HUES64 (cell line): ENCODE results near the gene TPRN.

Experiments
- H3K27ac ChIP-seq: 2 replicates; pipeline ENCODE4 v1.7.0; 2013; ENCODE audit warnings: low read depth, low read length, inconsistent platforms
- H3K27me3 ChIP-seq: 2 replicates; pipeline ENCODE4 v1.6.1; 2013; ENCODE audit warnings: mild to moderate bottlenecking, low read length; ENCODE audit not compliant: insufficient read depth
- H3K36me3 ChIP-seq: 2 replicates; pipeline ENCODE4 v1.6.1; 2013; ENCODE audit warnings: mild to moderate bottlenecking, low read length; ENCODE audit not compliant: insufficient read depth
- H3K4me1 ChIP-seq: 2 replicates; pipeline ENCODE4 v1.6.1; 2013; ENCODE audit warnings: mild to moderate bottlenecking, low read length, moderate library complexity; ENCODE audit not compliant: insufficient read depth
- H3K4me3 ChIP-seq: 2 replicates; pipeline ENCODE4 v1.5.1; 2013; ENCODE audit warnings: mild to moderate bottlenecking, low read length, moderate library complexity
- H3K9ac ChIP-seq: 2 replicates; pipeline ENCODE4 v1.6.1; 2013; ENCODE audit warnings: mild to moderate bottlenecking, low read depth, low read length
- H3K9me3 ChIP-seq: 2 replicates; pipeline ENCODE4 v1.6.1; 2013; ENCODE audit warnings: low read depth, low read length; ENCODE audit not compliant: insufficient read depth
- WGBS: fragments of 150-250, 120-280 bp; methylation state at CpG from one replicate; pipeline ENCODE4 v1.1.7; 2013; ENCODE audit warnings: missing lambda C conversion rate; 5-methylcytosine and 5-hydroxymethylcytosine counted together

Gene TPRN

GRCh38 chr9:137189297-137190295 is 10.9 kb downstream of the TPRN start:
- WGBS: 52% methylated on average over 23 of the region's 23 CpGs
- no peak overlapping the region; the same call in 1 of the 2 replicates for H3K27ac ChIP-seq

GRCh38 chr9:137188490-137189296 is 11.8 kb downstream of the TPRN start, which contains the start of the genes ANAPC2 and SSNA1:
Gene ANAPC2, minus strand, starts transcription at chr9:137188560. Its CDS starts 28 bp downstream, at chr9:137188532.
Gene SSNA1, plus strand, starts transcription at chr9:137188676. Its CDS starts 51 bp downstream, at chr9:137188727.
- Histone ChIP-seq H3K27me3 (no peaks in the 10 kb centered on the region), H3K9ac (peak within 1 kb of the TSS; percentile 81), H3K36me3 (peaks cover 29% of the 10 kb centered on the region), H3K9me3 (no peaks in the 10 kb centered on the region), H3K4me3 (peak within 1 kb of the TSS; percentile 92), H3K4me1 (0 out of 2 replicates have a peak, but pooled peaks cover 3% of the 10 kb centered on the region), H3K27ac (peak within 1 kb of the TSS; percentile 96; the same call in 1 of the 2 replicates)
- WGBS: under 1% methylated on average over 98 of the region's 98 CpGs

More at GRCh38 chr9:137189297-137190295, 10.9 kb downstream of the TPRN start:
- H3K4me1 ChIP-seq: peaks cover 4% of the 10 kb centered on the region; the same call in 1 of the 2 replicates
- no peaks in the 10 kb centered on the region for H3K27me3 ChIP-seq
- peaks cover 23% of the 10 kb centered on the region for H3K36me3 ChIP-seq
- peak overlapping the region; percentile 81 for H3K9ac ChIP-seq
- no peaks in the 10 kb centered on the region for H3K9me3 ChIP-seq
- peak overlapping the region; percentile 92 for H3K4me3 ChIP-seq

GRCh38 chr9:137188086-137188489 is 12.5 kb downstream of the TPRN start:
- Histone ChIP-seq H3K36me3 (peaks cover 35% of the 10 kb centered on the region), H3K9me3 (no peaks in the 10 kb centered on the region), H3K4me3 (peak overlapping the region; percentile 92), H3K9ac (peak overlapping the region; percentile 81), H3K4me1 (0 out of 2 replicates have a peak, but pooled peaks cover 3% of the 10 kb centered on the region), H3K27ac (peak overlapping the region; percentile 67; the same call in 1 of the 2 replicates), H3K27me3 (no peaks in the 10 kb centered on the region)
- WGBS: 1% methylated on average over 31 of the region's 31 CpGs

- H3K4me3 ChIP-seq: peak overlapping the region; percentile 92
- WGBS: 93% methylated on average over 15 of the region's 15 CpGs
- peak overlapping the region; percentile 81; the same call in 1 of the 2 replicates for H3K9ac ChIP-seq
- no peaks in the 10 kb centered on the region for H3K27me3 ChIP-seq
- H3K9me3 ChIP-seq: no peaks in the 10 kb centered on the region
- H3K4me1 ChIP-seq: 0 out of 2 replicates have a peak, but pooled peaks cover 3% of the 10 kb centered on the region
- no peak overlapping the region for H3K27ac ChIP-seq
- H3K36me3 ChIP-seq: peaks cover 42% of the 10 kb centered on the region
Measured at GRCh38 chr9:137187386-137187785, 13.2 kb downstream of the TPRN start.

GRCh38 chr9:137186385-137186784 is 14.2 kb downstream of the TPRN start:
- Histone ChIP-seq H3K27ac (no peak overlapping the region), H3K4me1 (0 out of 2 replicates have a peak, but pooled peaks cover 3% of the 10 kb centered on the region), H3K9ac (no peak overlapping the region), H3K27me3 (no peaks in the 10 kb centered on the region), H3K4me3 (no peak overlapping the region), H3K36me3 (peaks cover 42% of the 10 kb centered on the region), H3K9me3 (no peaks in the 10 kb centered on the region)
- WGBS: 90% methylated on average over 6 of the region's 6 CpGs

GRCh38 chr9:137185921-137186320 is 14.6 kb downstream of the TPRN start:
- Histone ChIP-seq H3K27me3 (no peaks in the 10 kb centered on the region), H3K4me3 (no peak overlapping the region), H3K9me3 (no peaks in the 10 kb centered on the region), H3K27ac (no peak overlapping the region), H3K9ac (no peak overlapping the region), H3K36me3 (peaks cover 42% of the 10 kb centered on the region), H3K4me1 (0 out of 2 replicates have a peak, but pooled peaks cover 3% of the 10 kb centered on the region)
- WGBS: 95% methylated on average over 19 of the region's 19 CpGs

GRCh38 chr9:137184881-137185660 is 15.5 kb downstream of the TPRN start:
- H3K27me3 ChIP-seq: no peaks in the 10 kb centered on the region
- no peak overlapping the region for H3K27ac ChIP-seq
- WGBS: 95% methylated on average over 48 of the region's 48 CpGs
- no peak overlapping the region for H3K4me3 ChIP-seq
- H3K4me1 ChIP-seq: 0 out of 2 replicates have a peak, but pooled peaks cover 3% of the 10 kb centered on the region
- H3K36me3 ChIP-seq: peaks cover 46% of the 10 kb centered on the region
- no peak overlapping the region for H3K9ac ChIP-seq
- no peaks in the 10 kb centered on the region for H3K9me3 ChIP-seq

- H3K9me3 ChIP-seq: no peaks in the 10 kb centered on the region
- no peaks in the 10 kb centered on the region for H3K27me3 ChIP-seq
- H3K36me3 ChIP-seq: peaks cover 46% of the 10 kb centered on the region
- H3K9ac ChIP-seq: no peak overlapping the region
- no peak overlapping the region for H3K4me3 ChIP-seq
- H3K27ac ChIP-seq: no peak overlapping the region
- H3K4me1 ChIP-seq: no peaks in the 10 kb centered on the region
- WGBS: 96% methylated on average over 27 of the region's 27 CpGs
Measured at GRCh38 chr9:137183980-137184595, 16.5 kb downstream of the TPRN start.

GRCh38 chr9:137182836-137183235 is 17.7 kb downstream of the TPRN start:
- Histone ChIP-seq H3K4me3 (no peak overlapping the region), H3K9me3 (no peaks in the 10 kb centered on the region), H3K9ac (no peak overlapping the region), H3K36me3 (peaks cover 46% of the 10 kb centered on the region), H3K4me1 (no peaks in the 10 kb centered on the region), H3K27ac (no peak overlapping the region), H3K27me3 (no peaks in the 10 kb centered on the region)
- WGBS: 95% methylated on average over 17 of the region's 17 CpGs

- no peaks in the 10 kb centered on the region for H3K9me3 ChIP-seq
- no peaks in the 10 kb centered on the region for H3K27me3 ChIP-seq
- WGBS: 97% methylated on average over 22 of the region's 22 CpGs
- H3K27ac ChIP-seq: no peak overlapping the region
- peaks cover 50% of the 10 kb centered on the region for H3K36me3 ChIP-seq
- no peak overlapping the region for H3K9ac ChIP-seq
- H3K4me3 ChIP-seq: no peak overlapping the region
- no peaks in the 10 kb centered on the region for H3K4me1 ChIP-seq
Measured at GRCh38 chr9:137181680-137182079, 18.9 kb downstream of the TPRN start.
